T1000 (cell line): ENCODE results near the gene ARHGAP24.
"Not testable (repeated sequence)": the region's sequence is repeated elsewhere in the genome, so short reads cannot be mapped to it uniquely, and the experiment has no call there.

Experiments
- DNase-seq: peaks from one replicate; lab custom pipeline; 2025; ENCODE audit warnings: mixed read lengths; lab: John Stamatoyannopoulos, UW

ARHGAP24 gene

GRCh38 chr4:85818700-85819099 is 343.8 kb downstream of the ARHGAP24 start:
- no peak for DNase-seq

- DNase-seq: not testable (repeated sequence)
These were observed 345.2 kb downstream of the ARHGAP24 start for GRCh38 chr4:85820101-85820500.

GRCh38 chr4:85821688-85822455 is 346.9 kb downstream of the ARHGAP24 start:
- no peak for DNase-seq

- DNase-seq: no peak
These were observed 348.3 kb downstream of the ARHGAP24 start for GRCh38 chr4:85823295-85823694.

DNA sequence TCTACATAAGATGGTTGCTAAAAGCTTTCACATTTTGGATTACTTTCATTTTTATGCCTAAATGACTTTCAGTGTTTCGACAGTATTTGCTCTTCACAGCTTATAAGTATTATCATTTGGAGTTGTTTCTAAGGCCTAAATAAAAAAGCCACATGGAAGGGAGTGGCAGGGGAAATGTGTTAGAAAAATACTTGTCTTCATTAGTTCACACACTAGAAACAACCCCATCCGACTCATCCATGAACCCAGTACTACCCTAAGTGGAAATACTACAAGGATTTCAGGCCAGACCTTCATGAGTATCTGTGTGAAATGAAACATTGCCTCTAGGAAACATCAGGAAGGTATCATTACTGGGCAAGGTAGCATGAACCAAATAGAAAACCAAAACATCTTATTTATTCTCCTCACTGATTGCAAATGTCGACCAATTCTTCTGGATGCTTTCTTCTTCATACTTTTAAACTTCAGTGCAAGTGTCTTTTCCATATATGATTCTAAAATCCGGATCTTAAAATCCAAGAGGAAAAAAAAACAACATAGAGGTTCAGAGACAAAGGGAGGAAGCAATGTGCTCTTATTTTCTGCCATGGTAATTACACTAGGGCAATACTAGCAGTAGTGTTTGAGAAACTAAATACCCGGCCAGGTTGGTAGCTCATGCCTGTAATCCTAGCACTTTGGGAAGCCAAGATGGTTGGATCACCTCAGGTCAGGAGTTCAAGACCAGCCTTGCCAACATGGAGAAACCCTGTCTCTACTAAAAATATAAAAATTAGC is 349.4 kb downstream of the ARHGAP24 start:
- no peak for DNase-seq

DNA sequence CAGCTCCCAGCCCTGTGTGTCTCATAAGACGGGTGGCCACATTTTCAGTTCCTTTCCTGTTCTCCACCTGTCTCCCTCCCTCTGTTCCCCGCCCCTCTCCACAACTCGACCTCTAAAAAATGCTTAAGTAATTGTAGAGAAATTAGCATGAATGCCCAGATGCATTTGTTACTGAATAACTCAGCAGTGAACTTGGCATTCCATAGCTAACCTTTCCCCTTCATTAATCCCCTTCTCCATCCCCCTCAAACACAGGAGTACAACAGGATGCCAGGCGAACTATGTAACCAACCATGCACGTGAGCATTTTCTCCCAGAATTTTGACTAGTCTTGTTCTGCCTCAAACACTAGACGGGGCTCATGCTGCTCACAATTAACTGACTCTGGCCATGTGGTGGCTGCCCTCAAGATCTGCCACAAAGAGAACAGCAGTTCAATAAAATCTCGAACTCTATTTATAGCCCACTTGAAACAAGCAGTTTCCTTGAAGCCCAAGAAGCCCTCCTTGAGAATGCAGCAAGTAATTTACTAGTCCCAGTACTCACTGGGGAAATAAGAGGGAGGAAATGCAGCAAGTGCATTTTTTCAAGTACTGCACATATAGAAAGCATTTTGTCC is 351.2 kb downstream of the ARHGAP24 start:
- DNase-seq: no peak

GRCh38 chr4:85828027-85828890 is 353.3 kb downstream of the ARHGAP24 start:
- DNase-seq: no peak

DNA sequence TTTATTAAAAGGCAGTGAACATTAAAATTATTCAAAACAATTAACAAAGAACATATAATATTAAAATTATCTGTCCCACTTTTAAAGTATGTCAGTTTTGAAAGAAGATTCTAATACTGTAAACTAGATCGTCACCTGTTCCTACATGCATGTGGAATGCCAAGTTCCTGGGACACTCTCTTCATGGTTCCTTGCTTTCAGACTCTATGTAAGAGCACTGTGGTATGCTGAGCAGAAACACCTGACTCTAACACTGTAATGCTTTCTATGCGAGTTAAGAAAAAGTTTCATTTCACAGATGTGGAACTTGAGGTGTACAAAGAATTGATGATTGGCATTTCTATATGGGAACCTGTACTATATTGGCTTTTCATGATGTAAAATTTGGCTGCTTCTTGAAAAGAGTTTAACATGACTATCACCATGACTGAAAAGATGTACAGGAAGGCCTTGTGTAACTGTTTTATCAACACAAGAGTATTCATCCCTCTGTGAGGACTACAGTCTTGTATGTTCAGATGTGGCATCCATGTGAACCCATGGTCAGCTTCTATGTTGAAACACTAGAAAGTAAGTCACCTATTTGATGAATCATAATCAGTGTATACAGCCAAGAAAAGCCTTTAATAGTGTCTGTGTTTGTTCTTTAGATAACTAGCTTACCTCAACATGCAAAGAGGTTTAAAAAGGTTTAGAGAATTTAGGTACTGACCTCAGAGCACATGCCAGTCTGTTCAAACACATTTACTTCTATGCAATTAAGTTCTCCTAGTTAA is 354.5 kb downstream of the ARHGAP24 start:
- DNase-seq: no peak

GRCh38 chr4:85831647-85832046 is 356.7 kb downstream of the ARHGAP24 start:
- no peak for DNase-seq

DNA sequence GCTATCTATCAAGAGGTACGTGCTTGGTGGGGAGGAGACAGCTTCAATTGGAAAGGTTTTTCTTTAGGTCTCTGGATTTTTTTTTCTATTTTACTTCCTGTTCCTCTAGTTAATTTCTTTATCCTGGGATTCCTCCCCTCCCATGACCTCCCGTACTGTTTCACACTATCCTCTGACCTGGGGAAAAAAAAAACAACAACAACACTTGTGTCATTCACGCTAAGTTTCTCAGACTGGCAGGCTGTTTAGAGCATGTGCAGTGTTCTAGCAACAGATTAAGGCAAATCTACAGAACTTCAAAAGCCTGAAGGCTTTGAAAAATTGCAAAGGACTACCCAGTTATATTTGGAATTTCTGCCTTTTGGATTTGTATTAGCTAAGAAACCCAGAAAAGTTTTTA is 358.4 kb downstream of the ARHGAP24 start:
- no peak for DNase-seq

DNA sequence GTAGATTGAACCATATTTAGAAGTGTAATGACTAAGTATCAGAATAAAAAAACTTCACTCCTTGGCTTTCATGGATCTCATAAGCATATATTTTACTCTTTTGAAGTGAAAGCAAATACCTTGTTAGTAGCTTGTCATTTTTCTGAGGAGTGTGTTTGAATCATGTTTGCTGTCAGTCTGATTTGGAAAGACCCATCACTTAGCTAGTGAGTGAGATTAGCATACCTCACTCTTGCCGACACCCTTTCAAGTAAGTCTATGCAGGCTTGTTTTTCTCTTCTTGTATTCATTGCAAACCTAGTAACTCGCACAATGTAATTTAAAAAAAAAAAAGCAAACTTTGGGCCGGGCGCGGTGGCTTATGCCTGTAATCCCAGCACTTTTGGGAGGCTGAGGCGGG is 360.0 kb downstream of the ARHGAP24 start:
- DNase-seq: no peak

DNA sequence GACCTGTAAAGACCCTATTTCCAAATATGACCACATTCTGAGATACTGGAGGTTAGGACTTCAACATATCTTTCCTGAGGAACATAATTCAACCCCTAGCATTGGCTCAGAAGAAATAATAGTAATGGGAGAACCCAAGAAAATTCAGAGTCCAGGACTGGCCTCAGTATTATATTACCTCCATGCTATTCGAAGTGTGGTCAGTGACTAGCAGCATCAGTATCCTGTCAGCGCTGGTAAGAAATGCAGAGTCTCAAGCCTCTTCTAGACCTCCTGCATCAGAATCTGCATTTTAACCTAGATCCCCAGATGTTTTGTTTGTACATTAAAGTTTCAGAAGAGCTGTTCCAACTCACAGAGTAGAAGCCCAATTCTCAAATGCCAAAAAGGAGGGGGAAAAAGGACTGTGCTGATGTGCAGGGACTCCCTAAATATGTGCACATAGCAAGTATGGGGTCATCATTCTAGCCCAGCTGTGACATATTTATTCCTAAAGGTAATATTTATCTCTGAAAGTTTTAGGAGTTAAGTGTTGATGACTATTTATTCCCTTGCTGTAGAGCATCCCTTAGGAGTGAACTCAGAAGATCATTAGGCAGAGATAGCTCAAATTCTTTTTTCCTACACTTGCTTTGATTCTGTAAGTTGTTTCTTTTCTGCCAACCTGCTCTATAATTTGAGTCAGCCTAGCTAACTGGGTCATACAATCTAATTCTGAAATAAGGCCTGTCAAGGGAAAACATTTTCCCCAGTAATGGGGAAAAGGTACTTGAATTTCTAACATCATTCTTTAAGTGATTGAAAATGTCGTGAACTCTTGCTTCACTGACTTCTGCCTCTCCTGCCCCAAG is 361.9 kb downstream of the ARHGAP24 start:
- DNase-seq: no peak

DNA sequence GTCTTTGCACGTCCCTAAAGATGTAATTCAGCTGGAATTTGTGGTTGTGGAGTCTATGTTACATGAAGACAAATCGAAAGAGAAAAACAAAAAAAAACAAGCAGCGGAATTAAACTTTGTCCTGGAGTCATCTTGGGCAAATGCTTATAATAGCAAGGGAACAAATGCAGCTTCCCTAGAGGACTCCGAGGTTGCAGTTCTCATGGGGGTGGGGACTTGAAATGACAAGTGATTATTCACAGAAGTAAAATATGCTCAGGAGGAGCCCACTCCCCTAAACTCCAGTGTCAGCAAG is 362.4 kb downstream of the ARHGAP24 start:
- no peak for DNase-seq

- not testable (repeated sequence) for DNase-seq
These were observed 365.1 kb downstream of the ARHGAP24 start for GRCh38 chr4:85839981-85840451.

DNA sequence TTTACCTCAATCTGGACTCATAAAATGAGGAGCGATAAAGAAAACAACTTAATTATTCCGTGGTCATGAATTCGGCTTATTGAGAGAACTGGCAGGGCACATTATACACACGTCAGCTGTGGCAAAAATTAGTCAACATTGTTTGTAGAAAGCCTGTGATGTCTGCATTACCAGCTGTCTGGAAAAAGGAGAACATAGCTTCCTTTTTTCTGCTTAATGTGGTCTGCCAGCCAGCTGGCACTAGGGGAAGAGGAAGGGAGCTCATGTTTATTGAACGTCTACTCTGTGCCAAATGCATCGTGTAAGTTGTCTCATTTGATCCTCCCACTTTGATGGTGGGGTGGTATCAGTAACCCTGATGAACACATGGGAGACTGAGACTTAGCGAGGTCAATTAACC is 367.6 kb downstream of the ARHGAP24 start:
- no peak for DNase-seq

- not testable (repeated sequence) for DNase-seq
These were observed 378.8 kb downstream of the ARHGAP24 start for GRCh38 chr4:85853740-85854139.

GRCh38 chr4:85854546-85854945 is 379.6 kb downstream of the ARHGAP24 start:
- DNase-seq: no peak

GRCh38 chr4:85860066-85860740 is 385.3 kb downstream of the ARHGAP24 start:
- DNase-seq: no peak

- no peak for DNase-seq
These were observed 386.3 kb downstream of the ARHGAP24 start for GRCh38 chr4:85861064-85861765.
